Measurements from ENCODE around the gene RGS7.
"Not testable (repeated sequence)": the region's sequence is repeated elsewhere in the genome, so short reads cannot be mapped to it uniquely, and the experiment has no call there.

The RGS7 gene

DNA sequence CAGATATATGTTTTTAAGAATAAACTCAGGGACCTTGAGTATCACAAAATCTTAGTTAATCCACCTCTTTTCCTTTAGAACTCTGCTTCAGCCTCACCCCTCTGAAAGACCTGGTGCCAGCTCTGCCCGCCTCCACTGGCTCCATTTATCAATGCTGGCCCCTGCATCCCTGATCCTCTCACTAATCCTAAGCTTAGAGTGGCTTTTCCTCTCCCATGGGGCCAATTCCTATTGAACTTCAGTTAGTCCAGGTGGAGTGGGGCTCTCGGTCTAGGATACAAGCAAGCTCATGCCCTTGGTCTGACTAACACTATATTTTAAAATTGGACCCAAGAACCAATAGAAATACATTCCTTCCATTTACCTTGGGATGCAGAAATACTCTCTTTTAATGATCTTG is 87.0 kb downstream of the RGS7 start:
- no peak for DNase-seq

DNA sequence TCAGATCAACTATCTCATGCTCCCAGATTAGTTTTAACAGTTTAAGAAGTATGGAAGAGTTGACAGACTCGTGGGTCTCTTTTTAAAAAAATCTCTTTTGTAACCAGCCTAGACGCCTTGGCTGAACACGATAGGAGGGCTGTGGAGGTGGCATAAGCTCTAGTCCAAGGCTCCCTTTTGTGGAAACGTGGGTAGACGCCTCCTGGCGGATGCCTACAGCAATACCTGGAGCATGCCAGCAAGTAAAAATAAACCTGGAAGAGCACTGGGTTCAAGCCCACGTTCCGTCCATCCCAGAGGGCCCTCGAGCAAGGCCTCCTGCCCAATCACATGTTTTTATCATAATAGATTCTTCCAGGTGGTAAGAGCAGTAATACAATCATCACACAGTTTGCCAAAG is 87.9 kb downstream of the RGS7 start:
- no peak for DNase-seq

DNA sequence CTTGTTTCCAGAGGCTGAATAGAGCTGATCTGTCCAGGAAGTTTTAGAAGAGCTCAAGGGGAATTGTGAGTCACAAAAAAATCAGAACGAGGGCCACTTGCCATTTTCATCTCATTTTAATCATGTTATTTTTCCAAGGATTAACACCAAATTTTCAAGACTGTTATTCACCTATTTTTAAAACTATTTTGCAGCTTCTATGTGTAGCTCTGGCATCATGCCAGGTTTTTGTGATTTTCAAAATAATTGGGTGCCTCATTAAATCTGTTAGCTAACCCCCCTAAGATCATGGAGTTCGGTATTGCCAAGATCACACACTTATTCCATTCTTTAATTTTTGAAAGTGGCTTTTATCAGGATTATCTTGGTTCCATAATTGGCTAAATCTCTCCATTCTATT is 90.9 kb downstream of the RGS7 start:
- DNase-seq = no peak

DNA sequence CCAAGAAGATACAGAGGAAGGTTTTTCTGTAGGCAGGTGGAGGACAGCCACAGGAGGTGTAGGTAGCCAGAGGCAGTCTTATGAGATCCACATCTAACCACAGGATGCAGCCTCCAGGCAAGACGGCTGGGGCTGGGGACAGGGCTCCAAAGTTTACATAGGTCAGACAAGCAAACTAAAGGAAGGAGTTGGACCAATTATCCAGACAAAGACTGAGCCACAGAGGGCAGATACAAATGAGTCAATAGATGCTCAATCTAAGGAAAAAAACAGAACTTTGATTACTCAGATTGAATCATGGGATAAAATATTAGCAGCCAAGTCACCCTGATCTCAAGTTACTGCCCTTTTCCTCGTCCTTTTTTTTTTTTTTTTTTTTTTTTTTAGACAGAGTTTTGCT is 91.6 kb downstream of the RGS7 start:
- no peak for DNase-seq

DNA sequence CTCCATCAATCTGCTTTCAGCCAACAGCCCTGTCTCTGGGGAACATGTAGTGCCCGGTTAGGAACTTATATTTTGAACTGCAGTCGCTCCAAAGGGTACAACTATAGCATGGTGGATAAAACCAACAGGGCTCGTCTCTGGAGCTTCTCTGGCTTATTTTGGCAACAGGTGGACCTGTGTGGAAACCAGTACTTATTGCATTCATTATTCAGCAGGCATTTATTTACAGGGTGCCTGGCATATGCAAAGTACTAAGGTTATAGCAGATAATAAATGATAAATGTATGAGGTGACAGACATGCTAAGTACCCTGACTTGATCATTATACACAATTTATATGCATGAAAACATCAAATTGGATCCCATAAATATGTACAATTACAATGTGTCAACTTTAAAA is 93.7 kb downstream of the RGS7 start:
- no peak for DNase-seq

DNA sequence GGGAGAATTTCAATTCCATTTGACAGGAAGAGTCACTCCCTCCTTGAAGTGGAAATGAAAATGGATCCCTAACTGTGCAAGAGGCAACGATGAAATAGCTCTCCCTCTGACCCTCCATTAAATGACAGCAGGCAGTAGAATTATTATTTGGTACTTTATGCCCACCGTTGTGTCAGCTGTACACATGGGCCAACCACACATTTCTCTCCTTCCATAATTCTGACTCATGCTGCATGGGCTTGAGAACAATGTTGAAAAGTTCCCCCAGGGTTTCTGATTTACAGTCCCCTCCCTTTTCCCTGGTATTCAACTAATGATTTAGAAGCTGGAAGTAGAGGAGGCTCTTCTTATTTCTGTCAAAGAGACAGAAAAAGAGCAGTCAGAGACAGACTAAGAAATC is 103.5 kb downstream of the RGS7 start:
- no peak for DNase-seq

DNA sequence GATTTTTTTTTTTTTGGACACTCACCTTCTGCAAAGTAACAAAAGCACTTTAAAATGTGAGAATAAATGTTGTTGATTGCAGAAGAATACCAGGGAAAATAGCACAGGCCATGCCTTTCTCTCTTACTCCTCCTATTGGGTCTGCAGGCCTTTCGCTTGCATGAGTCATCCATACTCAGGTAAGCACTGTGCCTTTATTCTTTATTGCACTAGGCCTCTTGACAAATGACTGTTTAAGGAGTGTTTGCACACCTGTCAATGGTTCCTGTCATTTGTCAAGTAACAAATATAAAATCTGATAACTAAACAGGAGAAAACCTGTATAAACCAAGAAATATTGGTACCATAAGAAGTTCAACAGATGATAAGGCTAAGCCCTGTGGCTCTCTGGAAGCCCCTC is 106.5 kb downstream of the RGS7 start:
- DNase-seq = no peak

DNA sequence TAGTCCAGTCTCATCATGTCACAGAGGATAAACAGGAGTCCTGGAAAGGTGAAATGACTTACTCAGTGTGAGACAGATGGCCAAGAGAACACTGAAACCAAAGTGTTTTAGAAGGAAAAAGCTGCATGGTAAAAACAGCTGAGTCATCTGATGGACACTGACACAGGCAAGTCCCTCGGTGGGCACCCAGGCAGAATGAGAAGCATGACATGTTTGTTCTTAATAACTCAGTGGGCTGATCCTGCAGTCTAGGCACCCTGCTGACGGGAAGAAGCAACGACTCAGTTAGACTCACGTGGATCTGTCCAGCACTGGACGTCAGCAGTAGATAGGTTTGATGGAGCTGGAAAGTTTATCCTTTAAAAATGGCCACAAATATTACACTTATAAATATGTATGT is 116.9 kb downstream of the RGS7 start:
- DNase-seq = no peak

DNA sequence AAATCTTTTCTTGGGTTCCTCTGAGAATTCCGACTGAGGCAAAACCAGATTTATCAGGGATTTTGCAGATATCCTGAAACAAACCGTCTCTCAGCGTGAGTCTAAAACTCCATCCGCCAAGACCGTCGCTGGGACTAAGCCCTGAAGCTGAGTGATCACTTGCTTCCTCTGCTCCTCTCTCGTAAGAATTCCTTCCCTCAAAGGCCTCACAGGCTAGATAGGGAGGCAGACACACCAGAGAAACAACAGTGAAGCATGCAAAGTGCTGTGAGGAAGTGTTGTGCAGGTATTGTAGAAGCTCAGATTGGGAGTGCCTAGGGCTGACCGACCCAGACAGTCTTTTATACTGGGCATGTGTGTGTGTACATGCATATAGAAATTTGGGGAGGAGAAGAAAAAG is 119.1 kb downstream of the RGS7 start:
- no peak for DNase-seq

DNA sequence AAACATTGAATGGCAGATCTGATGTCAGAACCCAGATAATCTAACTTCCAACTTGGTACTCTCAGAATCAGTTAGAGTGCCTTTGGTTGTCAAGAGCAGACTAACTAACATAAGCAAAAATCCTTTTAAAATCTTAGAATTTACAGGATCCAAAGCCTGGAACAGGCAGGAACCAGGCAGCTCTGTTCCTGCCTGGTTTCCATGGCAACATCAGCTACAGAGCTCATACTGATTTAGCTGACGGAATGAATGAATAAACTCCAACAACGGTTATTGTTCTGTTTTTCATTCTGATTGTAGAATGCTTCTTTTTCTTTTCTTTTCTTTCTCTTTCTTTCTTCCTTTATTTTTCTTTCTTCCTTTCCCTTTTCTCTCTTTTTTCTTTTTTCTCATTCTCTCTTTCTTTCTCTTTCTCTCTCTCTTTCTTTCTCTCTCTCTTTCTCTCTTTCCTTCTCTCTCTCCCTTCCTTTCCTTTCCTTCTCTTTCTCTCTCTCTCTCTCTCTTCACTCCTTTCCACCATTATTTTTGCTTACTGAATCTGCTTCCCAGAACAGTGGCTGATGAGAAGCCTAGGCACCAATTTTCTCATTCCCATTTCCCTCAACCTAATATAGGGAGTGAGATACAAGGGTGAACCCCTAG is 121.6 kb downstream of the RGS7 start:
- no peak for DNase-seq

DNA sequence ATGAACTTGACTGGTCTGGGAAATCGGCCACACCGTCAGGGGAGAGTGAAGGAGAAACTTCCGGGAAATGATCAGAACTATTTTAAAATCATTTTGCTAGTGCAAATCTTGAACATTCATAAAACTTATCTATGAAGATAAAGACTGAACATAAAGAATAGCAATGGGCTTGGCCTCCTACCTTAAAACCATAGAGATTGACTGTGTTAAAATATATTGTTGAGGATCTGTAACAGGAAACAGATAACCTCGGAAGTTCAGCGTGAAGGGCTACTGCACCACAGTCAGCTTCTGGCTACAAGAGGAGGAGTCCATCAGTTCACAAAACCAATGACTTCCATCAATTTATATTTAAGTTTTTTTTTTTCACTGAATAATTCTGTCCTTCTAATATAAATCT is 127.3 kb downstream of the RGS7 start:
- no peak for DNase-seq

DNA sequence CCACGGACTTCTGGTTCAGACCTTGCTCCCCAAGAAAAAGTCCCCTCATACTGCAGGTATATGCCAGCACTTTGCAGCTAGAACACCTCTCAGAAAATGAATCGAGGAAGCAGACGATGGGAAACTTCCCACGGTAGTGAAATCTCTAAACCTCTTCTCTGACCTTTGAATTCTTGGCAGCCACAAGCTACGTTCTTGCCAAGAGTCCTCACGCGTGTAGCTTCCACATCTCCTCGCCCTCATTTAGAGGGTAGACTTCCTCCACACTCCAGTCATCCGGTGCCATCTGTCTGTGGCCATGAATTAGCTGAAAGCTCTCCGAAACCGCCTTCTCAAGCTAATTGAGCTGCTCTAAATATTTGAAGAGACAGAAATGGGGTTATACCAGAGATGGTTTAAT is 127.8 kb downstream of the RGS7 start:
- no peak for DNase-seq

DNA sequence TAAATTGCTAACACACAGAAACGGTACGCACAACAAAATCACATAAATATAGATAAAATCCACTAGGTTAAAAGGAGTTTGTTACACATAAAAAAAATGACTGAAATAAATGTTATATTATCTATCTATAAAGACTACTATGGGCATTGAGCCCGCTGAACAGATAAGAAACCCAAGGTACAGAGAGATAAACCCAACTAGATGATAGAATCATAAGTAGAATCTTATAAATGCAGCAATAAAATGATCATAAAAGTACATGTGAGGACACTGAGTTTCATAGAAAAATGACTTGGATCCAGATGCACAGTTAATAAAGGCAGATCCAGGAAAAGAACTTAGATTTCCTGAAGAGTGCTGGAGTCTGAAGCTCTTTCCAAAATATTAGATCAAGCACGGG is 128.7 kb downstream of the RGS7 start:
- DNase-seq = no peak

DNA sequence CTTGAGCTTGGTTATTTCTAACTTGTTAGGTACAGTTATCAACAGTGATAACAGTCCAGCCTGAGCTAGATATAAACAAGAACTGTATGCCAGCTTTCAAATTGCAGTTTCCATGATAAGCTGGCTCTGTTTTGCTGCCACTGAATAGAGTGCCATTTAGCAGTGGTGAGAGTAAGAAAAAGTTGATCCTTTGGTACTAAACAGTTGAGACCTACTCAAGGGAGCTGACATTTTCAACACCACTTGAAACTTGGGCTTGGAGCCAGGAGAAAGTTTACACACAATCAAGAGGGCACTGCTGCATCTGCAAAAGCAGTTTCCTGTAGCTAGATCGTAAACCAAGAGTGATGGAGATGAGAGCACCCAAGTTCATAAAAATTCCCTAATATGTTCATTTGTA is 131.3 kb downstream of the RGS7 start:
- DNase-seq = no peak

DNA sequence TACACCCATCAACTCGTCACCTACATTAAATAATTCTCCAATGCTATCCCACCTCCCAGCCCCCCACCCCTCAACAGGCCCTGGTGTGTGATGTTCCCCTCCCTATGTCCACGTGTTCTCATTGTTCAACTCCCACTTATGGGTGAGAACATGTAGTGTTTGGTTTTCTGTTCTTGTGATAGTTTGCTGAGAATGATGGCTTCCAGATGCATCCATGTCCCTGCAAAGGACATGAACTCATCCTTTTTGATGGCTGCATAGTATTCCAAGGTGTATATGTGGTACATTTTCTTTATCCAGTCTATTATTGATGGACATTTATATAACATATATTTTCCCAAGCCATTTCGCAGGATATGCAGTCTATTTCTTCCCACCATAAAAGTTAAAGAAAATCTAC is 132.8 kb downstream of the RGS7 start:
- not testable (repeated sequence) for DNase-seq

DNA sequence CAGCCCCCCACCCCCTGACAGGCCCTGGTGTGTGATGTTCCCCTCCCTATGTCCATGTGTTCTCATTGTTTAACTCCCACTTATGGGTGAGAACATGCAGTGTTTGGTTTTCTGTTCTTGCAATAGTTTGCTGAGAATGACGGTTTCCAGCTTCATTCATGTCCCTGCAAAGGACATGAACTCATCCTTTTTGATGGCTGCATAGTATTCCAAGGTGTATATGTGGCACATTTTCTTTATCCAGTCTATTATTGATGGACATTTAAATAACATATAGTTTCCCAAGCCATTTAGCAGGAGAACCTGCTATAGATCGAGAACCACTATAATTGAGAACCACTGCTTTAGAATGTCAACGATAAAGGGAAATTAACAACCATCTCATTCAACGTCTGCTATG is 134.2 kb downstream of the RGS7 start:
- DNase-seq = not testable (repeated sequence)

DNA sequence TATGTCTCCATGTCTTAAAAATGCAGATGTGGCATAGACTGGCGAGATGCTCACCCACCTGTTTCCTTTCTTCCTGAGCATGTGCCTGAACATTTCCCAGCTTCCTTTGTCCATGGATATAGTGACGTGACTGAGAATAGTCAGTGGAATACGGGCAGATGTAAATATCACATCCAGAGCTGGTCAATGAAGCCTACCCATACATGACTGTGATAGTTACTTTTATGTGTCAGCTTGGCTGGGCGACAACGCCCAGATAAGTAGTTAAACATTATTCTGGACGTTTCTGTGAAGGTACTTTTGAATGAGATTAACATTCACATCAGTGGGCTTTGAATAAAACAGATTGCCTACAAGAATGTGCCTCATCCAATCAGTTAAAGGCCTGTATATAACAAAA is 135.7 kb downstream of the RGS7 start:
- no peak for DNase-seq

DNA sequence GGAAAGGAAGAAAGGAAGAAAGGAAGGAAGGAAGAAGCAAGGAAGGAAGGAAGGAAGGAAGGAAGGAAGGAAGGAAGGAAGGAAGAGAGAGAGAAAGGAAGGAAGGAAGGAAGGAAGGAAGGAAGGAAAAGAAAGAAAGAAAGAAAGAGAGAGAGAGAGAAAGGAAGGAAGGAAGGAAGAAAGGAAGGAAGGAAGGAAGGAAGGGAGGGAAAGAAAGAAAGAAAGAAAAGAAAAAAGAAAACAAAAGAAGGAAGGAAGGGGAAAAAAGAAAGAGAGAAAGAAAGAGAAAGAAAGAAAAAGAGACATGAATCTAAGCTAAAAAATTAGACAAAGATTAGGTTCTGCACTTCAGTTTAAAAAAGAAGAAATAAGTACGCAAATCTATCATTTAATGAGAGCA is 136.1 kb downstream of the RGS7 start:
- DNase-seq = not testable (repeated sequence)

DNA sequence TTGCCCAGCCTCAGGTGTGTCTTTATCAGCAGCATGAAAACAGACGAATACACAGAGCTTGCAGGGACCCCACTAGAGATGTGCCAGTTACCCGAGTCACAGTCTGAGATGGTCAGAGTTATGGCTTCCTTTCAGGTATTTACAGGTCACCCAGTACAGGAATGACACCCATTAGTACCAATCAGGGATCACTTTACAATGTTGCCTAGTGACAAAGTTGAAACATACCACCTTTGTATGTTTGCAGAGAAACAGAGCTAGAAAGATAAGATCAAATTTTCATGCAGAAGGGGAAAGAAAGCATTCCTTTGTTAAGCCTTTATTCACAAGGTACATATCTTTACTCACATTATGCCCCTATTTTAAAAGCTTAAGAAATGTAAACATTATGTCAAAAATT is 137.6 kb downstream of the RGS7 start:
- DNase-seq = no peak

DNA sequence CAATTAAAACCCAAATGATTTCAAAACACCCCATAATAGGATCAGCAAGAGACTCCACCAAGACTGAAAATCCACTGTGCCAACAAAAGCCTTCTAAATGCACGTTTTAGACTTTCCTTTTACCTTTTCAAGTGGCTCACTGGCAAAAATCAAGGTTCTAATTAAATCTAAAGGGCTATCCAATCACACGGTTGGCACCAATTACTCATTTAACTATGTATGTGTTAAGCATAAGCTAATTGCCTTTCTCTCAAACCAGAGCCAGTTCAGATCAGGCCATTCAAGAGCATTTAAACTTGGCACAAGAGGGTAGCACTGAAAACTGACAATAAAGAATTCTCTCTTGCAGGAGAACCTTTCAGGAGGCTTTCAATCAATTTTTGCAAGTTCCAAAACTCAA is 139.5 kb downstream of the RGS7 start:
- DNase-seq = no peak

DNA sequence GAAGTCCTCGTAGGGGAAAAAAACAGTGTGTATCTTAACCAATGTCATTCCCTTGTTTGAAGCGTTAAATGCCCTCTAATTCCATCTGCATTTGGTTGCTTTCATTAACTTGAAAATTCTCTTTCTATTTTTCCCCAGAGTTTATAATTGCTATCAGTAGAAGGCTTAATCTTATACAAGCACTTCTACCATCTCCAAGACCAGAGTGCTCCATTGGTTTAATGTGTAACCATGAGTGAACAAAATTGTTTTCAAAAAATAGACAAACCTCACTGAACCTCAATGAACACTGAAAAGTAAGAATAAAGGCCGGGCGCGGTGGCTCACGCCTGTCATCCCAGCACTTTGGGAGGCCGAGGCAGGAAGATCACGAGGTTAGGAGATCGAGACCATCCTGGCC is 141.3 kb downstream of the RGS7 start:
- DNase-seq = no peak

DNA sequence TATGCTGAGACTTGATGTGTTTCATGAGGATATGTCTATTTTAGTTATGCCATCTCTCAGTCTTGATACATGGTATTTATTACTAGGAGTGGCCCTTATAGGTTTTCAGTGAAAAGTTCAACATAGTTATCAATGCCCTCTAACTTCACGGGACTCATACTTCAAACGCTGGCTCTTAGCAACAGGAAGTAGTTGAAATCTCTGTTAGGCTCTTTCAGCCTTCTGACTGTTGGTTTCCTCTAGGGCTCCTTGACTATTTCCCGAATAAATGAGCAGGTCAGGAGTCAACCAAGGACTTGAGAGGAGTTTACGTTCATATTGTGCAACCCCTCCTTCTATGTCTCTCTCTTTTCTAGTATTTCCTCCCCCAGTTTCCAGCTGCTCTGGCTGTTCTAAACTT is 141.8 kb downstream of the RGS7 start:
- DNase-seq = no peak

DNA sequence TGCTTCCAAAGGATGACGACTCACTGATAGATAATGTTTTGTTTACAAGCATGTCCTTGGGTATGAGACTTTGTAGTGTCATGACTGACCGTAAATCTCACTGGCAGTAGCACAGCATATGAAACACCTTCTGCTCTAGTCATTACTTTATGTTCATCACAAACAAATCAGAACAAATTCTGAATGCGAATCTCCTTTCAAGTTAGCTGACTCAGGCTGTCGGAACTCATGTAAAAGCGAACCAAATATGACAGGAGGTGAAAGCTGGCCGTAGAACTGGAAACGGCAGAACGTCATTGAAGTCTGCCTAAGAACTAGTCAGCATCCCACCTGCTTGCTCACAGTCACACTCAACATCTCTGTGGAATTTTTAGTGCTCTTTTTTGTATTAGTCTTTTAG is 143.9 kb downstream of the RGS7 start:
- DNase-seq = no peak

DNA sequence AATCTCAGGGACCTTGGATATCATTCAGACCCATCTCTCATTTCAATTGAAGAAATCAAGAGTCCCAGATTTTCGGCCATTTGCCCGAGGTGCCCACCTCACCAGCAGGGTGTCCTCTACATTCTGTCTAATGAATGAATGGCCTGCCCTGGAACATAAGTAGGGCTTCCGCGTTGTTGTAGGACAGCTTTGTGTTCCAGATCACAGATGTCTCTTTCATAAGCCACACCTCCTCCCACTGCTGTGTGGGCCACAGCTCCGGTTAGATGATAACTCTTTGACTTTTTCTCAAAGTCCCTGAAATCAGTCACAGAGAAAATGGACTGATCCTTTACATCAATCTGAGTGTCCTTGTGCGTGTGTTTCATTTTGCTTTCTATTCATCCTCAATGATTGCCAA is 144.4 kb downstream of the RGS7 start:
- no peak for DNase-seq

DNA sequence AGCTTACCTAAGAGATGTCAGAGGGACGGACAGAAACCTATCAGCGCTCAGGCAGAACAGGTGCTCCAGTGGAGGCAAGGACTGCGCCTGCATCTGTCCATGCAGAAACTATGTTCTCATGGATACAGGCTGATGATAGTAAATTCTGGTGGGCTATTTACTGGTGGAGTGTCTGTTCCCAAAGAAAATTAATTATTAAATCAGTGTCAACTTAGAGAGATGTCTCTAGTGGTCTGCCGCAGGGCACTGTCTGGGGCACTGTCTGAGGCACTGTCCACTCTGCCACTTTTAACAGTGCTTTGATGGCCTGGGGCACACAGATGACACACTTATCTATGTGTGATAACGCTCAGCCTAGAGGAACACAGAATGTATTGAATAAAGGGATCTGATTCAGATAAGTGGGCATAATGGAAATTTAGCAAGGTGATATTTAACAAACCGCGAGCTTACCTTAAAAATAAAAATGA is 148.1 kb downstream of the RGS7 start:
- no peak for DNase-seq

DNA sequence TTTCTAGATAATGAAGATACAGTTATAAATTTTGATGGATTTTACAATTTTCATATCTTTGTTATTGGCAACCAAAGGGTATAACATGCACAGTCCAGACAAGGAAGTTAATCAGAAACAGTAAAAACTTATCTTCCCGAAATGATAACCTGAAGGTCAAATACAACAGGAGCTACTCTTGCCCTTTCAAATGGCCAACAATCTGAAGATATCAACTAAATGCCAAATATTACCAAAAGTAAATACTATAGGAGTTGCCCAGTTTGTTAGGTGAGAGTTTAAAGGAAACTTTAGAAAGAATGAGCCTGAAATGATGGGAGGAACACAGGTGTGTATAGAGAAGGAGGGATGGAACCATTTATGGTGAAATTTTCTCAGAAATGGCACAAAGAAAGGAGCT is 153.2 kb downstream of the RGS7 start:
- DNase-seq = no peak
